ENCODE measurements around the gene NPR3. TPM values are rescaled to one million over a fixed set of nuclear protein-coding genes. Genes with fewer than 3 reads are reported as not detected.

Gene NPR3
- total and polyA plus RNA-seq, 2 experiments from 2014 or later: 37.6 to 87.1 TPM

DNA sequence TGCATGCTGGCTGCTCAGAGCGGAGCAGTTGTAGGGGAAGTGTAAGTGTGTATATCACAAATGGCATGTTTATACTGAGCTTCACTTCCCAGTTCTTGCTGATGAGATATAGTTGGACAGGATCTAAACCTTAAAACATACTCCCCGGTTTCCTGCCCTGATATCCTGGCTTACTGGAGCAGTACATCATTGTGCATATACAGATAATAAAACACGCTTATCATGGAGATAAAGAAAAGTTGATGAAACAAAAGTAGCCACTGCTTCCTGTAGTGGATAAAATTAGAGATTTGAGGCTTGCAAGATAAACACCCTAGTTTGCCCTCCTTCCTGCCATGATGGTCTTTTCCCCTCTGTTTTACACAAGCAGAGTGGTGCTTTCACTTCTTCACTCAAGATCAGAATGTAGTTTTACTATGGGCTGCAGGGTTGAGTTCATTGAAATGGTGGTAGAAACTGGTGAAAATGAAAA is 15.0 kb downstream of the NPR3 start:
- Histone ChIP-seq H4K20me1 (ENCODE audit: insufficient read depth) (no peaks in the 10 kb centered on the region; the same call in 1 of the 2 replicates), H2AFZ (no peak overlapping the region), H3K27me3 (replicated peaks; ENCODE audit: insufficient read depth) (no peaks in the 10 kb centered on the region), H3K4me1 (ENCODE audit: insufficient read depth) (no peaks in the 10 kb centered on the region), H3K27ac (no peak overlapping the region), H3K36me3 (ENCODE audit: low read depth) (peaks cover 35% of the 10 kb centered on the region; the same call in 1 of the 2 replicates), H3K4me2 (ENCODE audit: unreplicated experiment) (no peak overlapping the region), H3K4me3 (no peak overlapping the region), H3K9ac (no peak overlapping the region), H3F3A (ENCODE audit: insufficient read depth) (no peaks in the 10 kb centered on the region), H3K79me2 (ENCODE audit: insufficient read depth) (peaks cover 57% of the 10 kb centered on the region), H3K9me3 (ENCODE audit: low read depth) (no peaks in the 10 kb centered on the region), H3K9me2 (ENCODE audit: insufficient read depth) (no peaks in the 10 kb centered on the region)
- no peak for DNase-seq
- TF ChIP-seq EZH2phosphoT487 (IDR thresholded peaks at IDR 0.05; ENCODE audit: insufficient read depth, low read depth) (no peak), EZH2 (IDR thresholded peaks at IDR 0.05; ENCODE audit: insufficient read depth, poor library complexity, severe bottlenecking) (no peak)
- WGBS, 2 experiments (ENCODE audit: low coverage in 1 of 2, low lambda C conversion rate in 2 of 2, missing lambda C conversion rate in 2 of 2): 95 to 97% methylated on average over 3 of the region's 3 CpGs
- in situ Hi-C loops (cut with MboI): no loop called here

GRCh38 chr5:32729651-32730050 is 18.5 kb downstream of the NPR3 start:
- Histone ChIP-seq H3K9ac (no peak overlapping the region), H3F3A (ENCODE audit: insufficient read depth) (no peaks in the 10 kb centered on the region), H3K27ac (no peak overlapping the region), H4K20me1 (ENCODE audit: insufficient read depth) (no peaks in the 10 kb centered on the region), H3K4me2 (ENCODE audit: unreplicated experiment) (no peak overlapping the region), H3K4me3 (no peak overlapping the region), H3K9me3 (ENCODE audit: low read depth) (no peaks in the 10 kb centered on the region), H3K36me3 (ENCODE audit: low read depth) (peaks cover 36% of the 10 kb centered on the region; the same call in 1 of the 2 replicates), H3K4me1 (ENCODE audit: insufficient read depth) (no peaks in the 10 kb centered on the region), H3K9me2 (ENCODE audit: insufficient read depth) (no peaks in the 10 kb centered on the region), H3K79me2 (ENCODE audit: insufficient read depth) (peaks cover 36% of the 10 kb centered on the region), H3K27me3 (replicated peaks; ENCODE audit: insufficient read depth) (no peaks in the 10 kb centered on the region), H2AFZ (no peak overlapping the region)
- no peak for DNase-seq
- in situ Hi-C loops (cut with MboI): no loop called here
- TF ChIP-seq EZH2phosphoT487 (IDR thresholded peaks at IDR 0.05; ENCODE audit: insufficient read depth, low read depth) (no peak), EZH2 (IDR thresholded peaks at IDR 0.05; ENCODE audit: insufficient read depth, poor library complexity, severe bottlenecking) (no peak)

DNA sequence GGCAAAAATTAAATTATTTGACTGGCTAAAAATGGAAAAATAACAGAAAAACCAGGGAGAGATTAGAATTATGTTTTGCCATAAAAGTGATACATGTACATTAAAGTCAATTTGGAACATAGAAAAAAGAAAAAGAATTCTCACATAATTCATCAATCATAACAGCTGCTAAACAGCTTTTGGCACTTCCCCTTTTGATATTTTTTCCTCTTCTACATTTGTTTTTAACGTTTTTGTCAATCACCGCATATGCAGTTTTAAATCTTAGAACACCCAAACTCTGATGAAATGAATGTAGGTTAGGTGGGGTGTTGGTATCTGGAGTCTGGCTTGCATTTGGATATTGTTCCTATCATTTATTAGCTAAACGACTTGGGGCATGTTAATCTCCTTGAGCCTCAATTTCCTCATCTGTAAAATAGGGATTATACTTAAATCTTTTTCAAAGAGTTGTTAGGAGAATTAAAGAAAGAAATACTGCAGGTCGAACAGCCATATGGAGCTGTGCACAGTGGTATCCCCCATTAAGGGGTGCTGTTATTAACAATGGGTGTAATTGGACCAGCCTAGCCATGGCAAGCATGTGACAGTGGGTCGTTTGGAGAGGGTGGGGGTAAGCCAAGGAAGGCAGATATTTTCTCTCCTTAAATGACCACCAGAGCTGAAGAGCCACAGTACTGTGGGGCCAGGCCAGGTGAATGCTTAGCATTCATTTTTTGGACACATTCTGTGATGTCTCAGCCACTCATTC is 22.6 kb downstream of the NPR3 start:
- 73 to 74% methylated on average over 5 of the region's 5 CpGs for WGBS, 2 experiments (ENCODE audit: low coverage in 1 of 2, low lambda C conversion rate in 2 of 2, missing lambda C conversion rate in 2 of 2)
- TF ChIP-seq EZH2 (IDR thresholded peaks at IDR 0.05; ENCODE audit: insufficient read depth, poor library complexity, severe bottlenecking) (no peak), EZH2phosphoT487 (IDR thresholded peaks at IDR 0.05; ENCODE audit: insufficient read depth, low read depth) (no peak)
- H3F3A ChIP-seq (ENCODE audit: insufficient read depth): 0 out of 2 replicates have a peak, but pooled peaks cover 5% of the 10 kb centered on the region
- H3K27ac ChIP-seq: no peak overlapping the region
- no peak overlapping the region for H2AFZ ChIP-seq
- no peak overlapping the region for H3K9ac ChIP-seq
- no peak overlapping the region for H3K4me3 ChIP-seq
- 0 out of 2 replicates have a peak, but pooled peaks cover 7% of the 10 kb centered on the region for H3K36me3 ChIP-seq (ENCODE audit: low read depth)
- DNase-seq: no peak
- no peaks in the 10 kb centered on the region for H4K20me1 ChIP-seq (ENCODE audit: insufficient read depth)
- no peaks in the 10 kb centered on the region for H3K27me3 ChIP-seq (replicated peaks; ENCODE audit: insufficient read depth)
- no peaks in the 10 kb centered on the region for H3K4me1 ChIP-seq (ENCODE audit: insufficient read depth)
- H3K9me2 ChIP-seq (ENCODE audit: insufficient read depth): no peaks in the 10 kb centered on the region
- H3K79me2 ChIP-seq (ENCODE audit: insufficient read depth): peaks cover 38% of the 10 kb centered on the region
- in situ Hi-C loops (cut with MboI): no loop called here
- no peaks in the 10 kb centered on the region for H3K9me3 ChIP-seq (ENCODE audit: low read depth)
- H3K4me2 ChIP-seq (ENCODE audit: unreplicated experiment): no peak overlapping the region

DNA sequence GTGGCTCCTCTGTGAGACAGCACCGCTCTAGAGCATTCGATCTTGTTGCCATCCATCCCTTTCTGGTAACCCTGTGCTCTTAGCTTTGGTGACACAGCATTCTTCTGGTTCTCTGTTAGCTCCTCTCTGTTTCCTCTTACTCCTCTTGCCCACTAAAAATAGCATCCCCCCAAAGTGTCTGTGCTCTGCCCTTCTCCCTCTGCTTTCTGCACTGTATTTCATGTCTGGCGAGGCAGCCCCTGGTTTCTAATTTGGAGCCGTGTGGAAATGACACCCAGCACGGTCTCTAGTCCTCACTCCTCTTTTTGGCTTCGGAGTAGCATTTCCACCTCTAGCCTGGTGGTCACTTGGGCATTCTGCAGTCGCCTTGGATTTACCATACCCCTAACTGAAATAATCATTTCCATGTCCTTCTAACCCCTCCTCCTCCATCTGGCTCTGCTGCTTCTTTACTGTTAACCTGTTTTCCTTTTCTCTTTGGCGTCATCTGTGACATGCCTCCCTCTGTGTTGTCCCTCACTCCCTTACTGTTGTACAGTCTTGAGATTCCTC is 23.8 kb downstream of the NPR3 start:
- no peaks in the 10 kb centered on the region for H3K4me1 ChIP-seq (ENCODE audit: insufficient read depth)
- DNase-seq: no peak
- no peak overlapping the region for H3K4me2 ChIP-seq (ENCODE audit: unreplicated experiment)
- in situ Hi-C loops (cut with MboI): no loop called here
- H3F3A ChIP-seq (ENCODE audit: insufficient read depth): 0 out of 2 replicates have a peak, but pooled peaks cover 5% of the 10 kb centered on the region
- H3K9ac ChIP-seq: no peak overlapping the region
- TF ChIP-seq EZH2phosphoT487 (IDR thresholded peaks at IDR 0.05; ENCODE audit: insufficient read depth, low read depth) (no peak), EZH2 (IDR thresholded peaks at IDR 0.05; ENCODE audit: insufficient read depth, poor library complexity, severe bottlenecking) (no peak)
- H3K9me3 ChIP-seq (ENCODE audit: low read depth): no peaks in the 10 kb centered on the region
- no peak overlapping the region for H3K4me3 ChIP-seq
- no peaks in the 10 kb centered on the region for H4K20me1 ChIP-seq (ENCODE audit: insufficient read depth)
- 89 to 93% methylated on average over 8 of the region's 8 CpGs for WGBS, 2 experiments (ENCODE audit: low coverage in 1 of 2, low lambda C conversion rate in 2 of 2, missing lambda C conversion rate in 2 of 2)
- no peak overlapping the region for H3K27ac ChIP-seq
- H3K27me3 ChIP-seq (replicated peaks; ENCODE audit: insufficient read depth): no peaks in the 10 kb centered on the region
- no peak overlapping the region for H2AFZ ChIP-seq
- H3K36me3 ChIP-seq (ENCODE audit: low read depth): peaks cover 9% of the 10 kb centered on the region; the same call in 1 of the 2 replicates
- no peaks in the 10 kb centered on the region for H3K9me2 ChIP-seq (ENCODE audit: insufficient read depth)
- H3K79me2 ChIP-seq (ENCODE audit: insufficient read depth): peaks cover 29% of the 10 kb centered on the region

Data from GM23248 (cell line).